Neural cell (in vitro differentiated cells): ENCODE measurements around the gene CCDC150.

Experiments used
- CTCF ChIP-seq: fragments of 450-650 bp; IDR thresholded peaks from 2 replicates; pipeline ENCODE4 v1.5.1; 2014; ENCODE audit warnings: antibody characterized with exemption, mild to moderate bottlenecking, moderate library complexity; ENCODE audit not compliant: poor library complexity, severe bottlenecking
- EP300 ChIP-seq: fragments of 450-650 bp; conservative IDR thresholded peaks from 2 replicates; pipeline ENCODE4 v1.6.1; 2014; ENCODE audit warnings: antibody characterized with exemption, mild to moderate bottlenecking, moderate library complexity; ENCODE audit not compliant: poor library complexity, severe bottlenecking
- EZH2 ChIP-seq: fragments of 200-600, 300-800 bp; shearing (Covaris generic), sonication (generic); IDR thresholded peaks from 2 replicates; pipeline ENCODE4 v1.6.1; 2014; ENCODE audit warnings: antibody characterized with exemption, low read length, borderline replicate concordance, mild to moderate bottlenecking; ENCODE audit not compliant: insufficient read depth, poor library complexity, severe bottlenecking
- MXI1 ChIP-seq: fragments of 450-650 bp; conservative IDR thresholded peaks from 2 replicates; pipeline ENCODE4 v1.6.1; 2014; ENCODE audit warnings: antibody characterized with exemption, mild to moderate bottlenecking; ENCODE audit not compliant: poor library complexity, severe bottlenecking
- POLR2AphosphoS5 ChIP-seq: IDR thresholded peaks from 2 replicates; pipeline ENCODE4 v1.6.1; 2012
- RAD21 ChIP-seq: fragments of 450-650 bp; conservative IDR thresholded peaks from 2 replicates; pipeline ENCODE4 v1.6.1; 2014; ENCODE audit warnings: antibody characterized with exemption, mild to moderate bottlenecking, moderate library complexity
- SMC3 ChIP-seq: fragments of 450-650 bp; conservative IDR thresholded peaks from 2 replicates; pipeline ENCODE4 v1.6.1; 2014; ENCODE audit warnings: antibody characterized with exemption, mild to moderate bottlenecking, moderate library complexity; ENCODE audit not compliant: poor library complexity
- TAF1 ChIP-seq: IDR thresholded peaks from 2 replicates; pipeline ENCODE4 v1.6.1; 2012; ENCODE audit warnings: low read depth
- TF ChIP-seq, protein P1 (sequence below): IDR thresholded peaks from 2 replicates; pipeline ENCODE4 v1.6.1; 2012; ENCODE audit warnings: borderline replicate concordance

DNA sequence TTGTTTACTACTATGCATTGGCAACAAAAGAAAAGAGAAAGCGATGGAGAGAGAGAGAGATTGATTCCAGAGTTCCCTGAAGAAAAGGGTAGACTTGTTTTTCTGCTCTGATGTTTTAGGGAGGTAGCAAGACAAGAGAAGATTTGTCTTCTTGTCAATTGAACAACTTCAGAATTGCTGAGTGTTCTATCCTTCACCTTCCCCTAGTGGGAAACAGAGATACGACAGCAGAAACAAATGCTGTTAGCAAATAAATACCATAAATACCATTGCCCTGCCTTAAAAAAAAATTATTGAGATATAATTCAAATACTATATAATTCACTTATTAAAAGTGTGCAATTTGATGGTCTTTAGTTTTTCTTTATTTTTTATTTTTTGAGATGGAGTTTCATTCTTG lies 26.2 kb upstream of the CCDC150 start:
- no peak for TF ChIP-seq CTCF
- TF ChIP-seq EZH2, result no peak
- no peak for TF ChIP-seq POLR2AphosphoS5
- TF ChIP-seq EP300, result no peak
- TF ChIP-seq, protein P1, sequence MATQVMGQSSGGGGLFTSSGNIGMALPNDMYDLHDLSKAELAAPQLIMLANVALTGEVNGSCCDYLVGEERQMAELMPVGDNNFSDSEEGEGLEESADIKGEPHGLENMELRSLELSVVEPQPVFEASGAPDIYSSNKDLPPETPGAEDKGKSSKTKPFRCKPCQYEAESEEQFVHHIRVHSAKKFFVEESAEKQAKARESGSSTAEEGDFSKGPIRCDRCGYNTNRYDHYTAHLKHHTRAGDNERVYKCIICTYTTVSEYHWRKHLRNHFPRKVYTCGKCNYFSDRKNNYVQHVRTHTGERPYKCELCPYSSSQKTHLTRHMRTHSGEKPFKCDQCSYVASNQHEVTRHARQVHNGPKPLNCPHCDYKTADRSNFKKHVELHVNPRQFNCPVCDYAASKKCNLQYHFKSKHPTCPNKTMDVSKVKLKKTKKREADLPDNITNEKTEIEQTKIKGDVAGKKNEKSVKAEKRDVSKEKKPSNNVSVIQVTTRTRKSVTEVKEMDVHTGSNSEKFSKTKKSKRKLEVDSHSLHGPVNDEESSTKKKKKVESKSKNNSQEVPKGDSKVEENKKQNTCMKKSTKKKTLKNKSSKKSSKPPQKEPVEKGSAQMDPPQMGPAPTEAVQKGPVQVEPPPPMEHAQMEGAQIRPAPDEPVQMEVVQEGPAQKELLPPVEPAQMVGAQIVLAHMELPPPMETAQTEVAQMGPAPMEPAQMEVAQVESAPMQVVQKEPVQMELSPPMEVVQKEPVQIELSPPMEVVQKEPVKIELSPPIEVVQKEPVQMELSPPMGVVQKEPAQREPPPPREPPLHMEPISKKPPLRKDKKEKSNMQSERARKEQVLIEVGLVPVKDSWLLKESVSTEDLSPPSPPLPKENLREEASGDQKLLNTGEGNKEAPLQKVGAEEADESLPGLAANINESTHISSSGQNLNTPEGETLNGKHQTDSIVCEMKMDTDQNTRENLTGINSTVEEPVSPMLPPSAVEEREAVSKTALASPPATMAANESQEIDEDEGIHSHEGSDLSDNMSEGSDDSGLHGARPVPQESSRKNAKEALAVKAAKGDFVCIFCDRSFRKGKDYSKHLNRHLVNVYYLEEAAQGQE, result no peak
- no peak for TF ChIP-seq RAD21
- no peak for TF ChIP-seq MXI1
- TF ChIP-seq TAF1, result no peak
- no peak for TF ChIP-seq SMC3
